Right lobe of liver (tissue), 6 donors: ENCODE measurements around the gene KRTAP2-4. TPM values are rescaled to one million over a fixed set of nuclear protein-coding genes. Genes with fewer than 3 reads are reported as not detected.

ENCODE experiments used
- ATAC-seq, 4 donors: fragments of 200-7000 bp; cut with Tn5 transposase; one replicate each; pipeline ENCODE4 v1.9.1; 2020; ENCODE audit warnings: mild to moderate bottlenecking in 4 of 4, moderate library complexity in 4 of 4
- DNase-seq, 3 donors: peaks; one replicate each; pipeline ENCODE4 v3.0.0-alpha.2; 2020
- H3K27ac ChIP-seq, 3 donors: fragments of 200-600 bp; one replicate each; pipeline ENCODE4 v1.8.0; 2022
- H3K27me3 ChIP-seq, 2 donors: fragments of 200-600 bp; one replicate each; pipeline ENCODE4 v1.8.0; 2022
- H3K36me3 ChIP-seq, 4 donors: fragments of 200-600 bp; sonication (generic) in 1 of 4; one replicate each; pipeline versions ENCODE4 v1.5.1 to v1.8.0; 2017 to 2022; ENCODE audit warnings: control low read depth in 1 of 4
- H3K4me1 ChIP-seq, 4 donors: fragments of 200-600 bp; sonication (generic) in 1 of 4; one replicate each; pipeline versions ENCODE4 v1.5.1 to v1.8.0; 2017 to 2022; ENCODE audit warnings: control low read depth in 1 of 4
- H3K4me3 ChIP-seq, 3 donors: fragments of 200-600 bp; one replicate each; pipeline ENCODE4 v1.8.0; 2022
- H3K9me3 ChIP-seq, 4 donors: fragments of 200-600 bp; sonication (generic) in 1 of 4; one replicate each; pipeline versions ENCODE4 v1.5.1 to v1.8.0; 2017 to 2022; ENCODE audit warnings: control low read depth in 1 of 4
- POLR2A ChIP-seq: fragments of 450-650 bp; IDR thresholded peaks from one replicate; pipeline ENCODE4 v1.6.1; 2017; ENCODE audit warnings: antibody characterized with exemption, mild to moderate bottlenecking
- WGBS: methylation state at CpG from one replicate; pipeline ENCODE4 v1.1.6; 2018; ENCODE audit warnings: low coverage, low lambda C conversion rate; ENCODE audit not compliant: insufficient coverage; ENCODE audit errors: missing lambda C conversion rate; 5-methylcytosine and 5-hydroxymethylcytosine counted together
- intact Hi-C, 2 donors: fragments of 100-400 bp; cut with DNase I; formaldehyde crosslinking; loops; one replicate each; pipeline versions ENCODE4 v1.11.2 to v1.14.1; 2022
- total RNA-seq, 6 experiments: library from RNA; depleted of rRNA in 2 of 6; stranded (reverse); fragments of >200 nt in 2 of 6; fragmentation: NEBNext Ultra II Directional in 3 of 6; extraction: Animal tissue kit (Norgen Biotek cat#: 25700) in 3 of 6; gene quantifications; one replicate each; pipeline versions ENCODE4 v1.1.0 to v1.2.4, GENCODE V29; 2016 to 2023
- TF ChIP-seq, protein P1 (sequence below), 4 donors: fragments of 200-600 bp in 3 of 4; fragments of 450-650 bp in 1 of 4; IDR thresholded peaks; one replicate each; pipeline versions ENCODE4 v1.5.1 to v1.8.0; 2016 to 2022; ENCODE audit warnings: antibody characterized with exemption in 4 of 4, mild to moderate bottlenecking in 2 of 4
- donor health status: DM: no; HTN: yes; CAD: no.
- donor health status: DM: no; HTN: no; CAD: no.
- donor health status: DM: no; HTN: no; CAD: no.
- donor health status: DM: no; HTN: yes; CAD: no.
- donor health status: DM: no; HTN: yes; CAD: no.

KRTAP2-4 gene
- total RNA-seq, 6 experiments from 2014 or later: not detected

DNA sequence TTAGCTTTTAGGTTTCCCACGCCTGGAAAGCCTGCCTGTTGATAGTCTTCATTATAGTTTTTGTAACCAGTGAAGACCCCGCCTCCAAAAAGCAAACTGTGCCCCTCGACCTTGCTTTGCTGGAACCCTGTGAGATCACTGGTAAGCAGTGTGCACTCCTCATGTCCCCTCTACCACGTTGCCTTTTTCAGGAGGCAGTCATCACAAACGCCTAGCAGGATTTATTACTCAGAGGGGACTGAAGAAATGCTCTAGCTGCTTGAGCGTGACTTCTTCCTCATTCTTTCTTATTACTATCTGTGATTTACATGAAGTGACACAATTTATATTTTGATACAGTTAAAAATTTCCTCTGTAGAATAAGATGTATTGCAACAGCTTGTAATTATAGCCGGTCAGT, 50.2 kb downstream of the KRTAP2-4 start:
- no peaks in the 10 kb centered on the region for H3K27me3 ChIP-seq
- WGBS: 52% methylated on average over 7 of the region's 7 CpGs
- ATAC-seq (no peak), DNase-seq (no peak)
- no peak overlapping the region for H3K27ac ChIP-seq
- no peaks in the 10 kb centered on the region for H3K9me3 ChIP-seq
- TF ChIP-seq, protein P1, sequence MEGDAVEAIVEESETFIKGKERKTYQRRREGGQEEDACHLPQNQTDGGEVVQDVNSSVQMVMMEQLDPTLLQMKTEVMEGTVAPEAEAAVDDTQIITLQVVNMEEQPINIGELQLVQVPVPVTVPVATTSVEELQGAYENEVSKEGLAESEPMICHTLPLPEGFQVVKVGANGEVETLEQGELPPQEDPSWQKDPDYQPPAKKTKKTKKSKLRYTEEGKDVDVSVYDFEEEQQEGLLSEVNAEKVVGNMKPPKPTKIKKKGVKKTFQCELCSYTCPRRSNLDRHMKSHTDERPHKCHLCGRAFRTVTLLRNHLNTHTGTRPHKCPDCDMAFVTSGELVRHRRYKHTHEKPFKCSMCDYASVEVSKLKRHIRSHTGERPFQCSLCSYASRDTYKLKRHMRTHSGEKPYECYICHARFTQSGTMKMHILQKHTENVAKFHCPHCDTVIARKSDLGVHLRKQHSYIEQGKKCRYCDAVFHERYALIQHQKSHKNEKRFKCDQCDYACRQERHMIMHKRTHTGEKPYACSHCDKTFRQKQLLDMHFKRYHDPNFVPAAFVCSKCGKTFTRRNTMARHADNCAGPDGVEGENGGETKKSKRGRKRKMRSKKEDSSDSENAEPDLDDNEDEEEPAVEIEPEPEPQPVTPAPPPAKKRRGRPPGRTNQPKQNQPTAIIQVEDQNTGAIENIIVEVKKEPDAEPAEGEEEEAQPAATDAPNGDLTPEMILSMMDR (IDR thresholded peaks at IDR 0.05): no peak
- no peak for TF ChIP-seq POLR2A
- intact Hi-C loops: no loop called here
- H3K36me3 ChIP-seq: no peaks in the 10 kb centered on the region
- no peaks in the 10 kb centered on the region for H3K4me1 ChIP-seq
- H3K4me3 ChIP-seq: no peak overlapping the region

Other genes with a start within 250 kb of the KRTAP2-4 start
- gene KRT10, start 243.3 kb downstream of the KRTAP2-4 start, total RNA-seq: 10 to 100 TPM; 11.4 to 20.4 (median 17.4) TPM
- gene KRT12, start 198.7 kb downstream of the KRTAP2-4 start, total RNA-seq: not detected
- gene KRT20, start 180.6 kb downstream of the KRTAP2-4 start, total RNA-seq: not detected
- gene KRT23, start 128.2 kb downstream of the KRTAP2-4 start, total RNA-seq: 10 to 100 TPM in 2 of 6 experiments, 1 to 10 TPM in 1, under 1 TPM in 1, not detected in 2; 0.49 to 17.6 (median 10.0) TPM
- not detected for gene KRT39, start 98.9 kb downstream of the KRTAP2-4 start, total RNA-seq
- gene KRT40, start 81.6 kb downstream of the KRTAP2-4 start, total RNA-seq: not detected
- not detected for gene KRTAP3-3, start 71.7 kb downstream of the KRTAP2-4 start, total RNA-seq
- not detected for gene KRTAP3-2, start 66.0 kb downstream of the KRTAP2-4 start, total RNA-seq
- gene KRTAP3-1, start 56.8 kb downstream of the KRTAP2-4 start, total RNA-seq: not detected
- gene KRTAP1-5, start 38.7 kb downstream of the KRTAP2-4 start, total RNA-seq: not detected
- not detected for gene KRTAP1-4, start 35.7 kb downstream of the KRTAP2-4 start, total RNA-seq
- not detected for gene KRTAP1-3, start 31.0 kb downstream of the KRTAP2-4 start, total RNA-seq
- gene KRTAP1-1, start 24.4 kb downstream of the KRTAP2-4 start, total RNA-seq: not detected
- gene KRTAP2-1, start 18.6 kb downstream of the KRTAP2-4 start, total RNA-seq: not detected
- gene KRTAP2-2, start 10.6 kb downstream of the KRTAP2-4 start, total RNA-seq: not detected
- gene KRTAP2-3, start 5.8 kb downstream of the KRTAP2-4 start, total RNA-seq: not detected
- gene KRTAP4-7, start 18.3 kb upstream of the KRTAP2-4 start, total RNA-seq: not detected
- gene KRTAP4-8, start 32.3 kb upstream of the KRTAP2-4 start, total RNA-seq: not detected
- not detected for gene KRTAP4-16, start 36.3 kb upstream of the KRTAP2-4 start, total RNA-seq
- gene KRTAP4-9, start 39.5 kb upstream of the KRTAP2-4 start, total RNA-seq: not detected
- not detected for gene KRTAP4-11, start 52.5 kb upstream of the KRTAP2-4 start, total RNA-seq
- not detected for gene KRTAP4-12, start 58.3 kb upstream of the KRTAP2-4 start, total RNA-seq
- not detected for gene KRTAP4-6, start 74.7 kb upstream of the KRTAP2-4 start, total RNA-seq
- not detected for gene KRTAP4-5, start 83.9 kb upstream of the KRTAP2-4 start, total RNA-seq
- gene KRTAP4-4, start 94.9 kb upstream of the KRTAP2-4 start, total RNA-seq: not detected
- gene KRTAP4-3, start 102.3 kb upstream of the KRTAP2-4 start, total RNA-seq: not detected
- not detected for gene KRTAP4-2, start 112.3 kb upstream of the KRTAP2-4 start, total RNA-seq
- not detected for gene KRTAP4-1, start 119.0 kb upstream of the KRTAP2-4 start, total RNA-seq
- gene KRTAP9-1, start 124.0 kb upstream of the KRTAP2-4 start, total RNA-seq: not detected
- gene KRTAP9-2, start 160.8 kb upstream of the KRTAP2-4 start, total RNA-seq: not detected
- not detected for gene KRTAP9-3, start 166.6 kb upstream of the KRTAP2-4 start, total RNA-seq
- gene KRTAP9-8, start 172.1 kb upstream of the KRTAP2-4 start, total RNA-seq: not detected
- gene KRTAP9-4, start 183.8 kb upstream of the KRTAP2-4 start, total RNA-seq: not detected
- not detected for gene KRTAP9-9, start 189.5 kb upstream of the KRTAP2-4 start, total RNA-seq
- gene KRTAP9-6, start 199.5 kb upstream of the KRTAP2-4 start, total RNA-seq: not detected
- not detected for gene KRTAP9-7, start 209.8 kb upstream of the KRTAP2-4 start, total RNA-seq
- not detected for gene KRTAP29-1, start 237.0 kb upstream of the KRTAP2-4 start, total RNA-seq
- not detected for gene KRTAP16-1, start 243.4 kb upstream of the KRTAP2-4 start, total RNA-seq
- not detected for gene KRTAP17-1, start 249.8 kb upstream of the KRTAP2-4 start, total RNA-seq